ENCODE results near the gene ITGB4. TPM values are rescaled to one million over a fixed set of nuclear protein-coding genes. Genes with fewer than 3 reads are reported as not detected.

The ITGB4 gene
- polyA plus RNA-seq, 1 of the 3 experiments (the other 2 are of a cell fraction): 7.0 TPM

DNA sequence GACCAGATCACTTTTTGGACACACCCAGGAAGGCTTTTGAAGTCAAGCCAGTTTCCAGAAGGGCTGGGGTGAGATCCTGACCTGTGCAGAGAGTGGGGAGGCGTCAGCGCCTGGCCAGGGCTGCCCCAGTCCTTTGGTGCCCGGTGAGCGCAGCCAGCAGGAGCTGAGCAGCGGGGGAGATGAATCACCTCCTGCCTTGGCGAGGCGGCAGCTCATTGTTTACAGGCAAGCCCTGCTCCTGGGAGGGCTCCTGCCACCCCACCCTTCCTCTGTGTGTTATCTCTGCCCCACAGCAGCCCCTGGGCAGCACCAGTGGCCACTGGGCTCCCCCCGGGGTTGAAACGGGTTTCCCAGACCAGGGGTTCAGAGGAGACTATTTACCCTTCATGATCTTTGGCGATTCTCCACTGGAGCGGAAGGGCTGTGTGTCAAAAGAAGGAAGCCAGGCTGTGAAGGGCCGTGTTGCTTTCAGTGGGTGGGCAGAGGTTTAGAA lies 14.1 kb upstream of the ITGB4 start (continued):
- TF ChIP-seq TAF1 (IDR thresholded peaks at IDR 0.05; ENCODE audit: borderline replicate concordance, low read depth, low read length): no peak
- TF ChIP-seq, protein P1, sequence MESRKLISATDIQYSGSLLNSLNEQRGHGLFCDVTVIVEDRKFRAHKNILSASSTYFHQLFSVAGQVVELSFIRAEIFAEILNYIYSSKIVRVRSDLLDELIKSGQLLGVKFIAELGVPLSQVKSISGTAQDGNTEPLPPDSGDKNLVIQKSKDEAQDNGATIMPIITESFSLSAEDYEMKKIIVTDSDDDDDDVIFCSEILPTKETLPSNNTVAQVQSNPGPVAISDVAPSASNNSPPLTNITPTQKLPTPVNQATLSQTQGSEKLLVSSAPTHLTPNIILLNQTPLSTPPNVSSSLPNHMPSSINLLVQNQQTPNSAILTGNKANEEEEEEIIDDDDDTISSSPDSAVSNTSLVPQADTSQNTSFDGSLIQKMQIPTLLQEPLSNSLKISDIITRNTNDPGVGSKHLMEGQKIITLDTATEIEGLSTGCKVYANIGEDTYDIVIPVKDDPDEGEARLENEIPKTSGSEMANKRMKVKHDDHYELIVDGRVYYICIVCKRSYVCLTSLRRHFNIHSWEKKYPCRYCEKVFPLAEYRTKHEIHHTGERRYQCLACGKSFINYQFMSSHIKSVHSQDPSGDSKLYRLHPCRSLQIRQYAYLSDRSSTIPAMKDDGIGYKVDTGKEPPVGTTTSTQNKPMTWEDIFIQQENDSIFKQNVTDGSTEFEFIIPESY (IDR thresholded peaks at IDR 0.05; ENCODE audit: borderline replicate concordance, low read depth): no peak
- no peak; the same call in 1 of the 2 replicates for TF ChIP-seq SIN3A (IDR thresholded peaks at IDR 0.05; ENCODE audit: borderline replicate concordance, low read depth, low read length)
- TF ChIP-seq, protein P2, sequence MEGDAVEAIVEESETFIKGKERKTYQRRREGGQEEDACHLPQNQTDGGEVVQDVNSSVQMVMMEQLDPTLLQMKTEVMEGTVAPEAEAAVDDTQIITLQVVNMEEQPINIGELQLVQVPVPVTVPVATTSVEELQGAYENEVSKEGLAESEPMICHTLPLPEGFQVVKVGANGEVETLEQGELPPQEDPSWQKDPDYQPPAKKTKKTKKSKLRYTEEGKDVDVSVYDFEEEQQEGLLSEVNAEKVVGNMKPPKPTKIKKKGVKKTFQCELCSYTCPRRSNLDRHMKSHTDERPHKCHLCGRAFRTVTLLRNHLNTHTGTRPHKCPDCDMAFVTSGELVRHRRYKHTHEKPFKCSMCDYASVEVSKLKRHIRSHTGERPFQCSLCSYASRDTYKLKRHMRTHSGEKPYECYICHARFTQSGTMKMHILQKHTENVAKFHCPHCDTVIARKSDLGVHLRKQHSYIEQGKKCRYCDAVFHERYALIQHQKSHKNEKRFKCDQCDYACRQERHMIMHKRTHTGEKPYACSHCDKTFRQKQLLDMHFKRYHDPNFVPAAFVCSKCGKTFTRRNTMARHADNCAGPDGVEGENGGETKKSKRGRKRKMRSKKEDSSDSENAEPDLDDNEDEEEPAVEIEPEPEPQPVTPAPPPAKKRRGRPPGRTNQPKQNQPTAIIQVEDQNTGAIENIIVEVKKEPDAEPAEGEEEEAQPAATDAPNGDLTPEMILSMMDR (IDR thresholded peaks at IDR 0.05): no peak
- no peak for TF ChIP-seq YY1 (IDR thresholded peaks at IDR 0.05; ENCODE audit: low read depth)

DNA sequence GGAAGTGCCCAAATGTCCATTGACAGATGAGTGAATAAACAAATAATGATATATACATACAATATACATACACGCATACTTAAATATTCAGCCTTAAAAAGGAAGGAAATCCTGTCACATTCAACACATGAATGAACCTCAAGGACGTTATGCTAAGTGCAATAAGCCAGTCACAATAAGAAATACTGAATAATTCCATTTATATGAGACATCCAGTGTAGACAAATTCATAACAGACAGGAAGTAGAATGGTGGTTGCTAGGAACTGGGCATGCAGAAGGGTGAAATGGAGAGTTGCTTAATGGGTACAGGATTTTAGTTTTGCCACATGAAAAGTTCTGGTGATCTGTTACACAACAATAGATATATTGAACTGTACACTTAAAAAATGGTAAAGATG lies 8.8 kb upstream of the ITGB4 start:
- H3K36me3 ChIP-seq (replicated peaks in 1 of 2; ENCODE audit: control insufficient read depth in 1 of 2, insufficient read depth in 2 of 2, low read length in 1 of 2): peaks cover 0 to 14% of the 10 kb centered on the region in 2 experiments
- CTCF ChIA-PET: interaction anchor here (1.0 to 4.9 kb wide), 4 partner anchors 35 to 79 kb away, joined by 3 to 28 read pairs (median 6); partner anchors contain the start of gene SMIM5
- H3K4me2 ChIP-seq: no peak overlapping the region
- H3K4me1 ChIP-seq (ENCODE audit: control insufficient read depth in 1 of 2, insufficient read depth in 2 of 2, low read depth in 1 of 2, low read length in 1 of 2): peaks cover 0 to 5% of the 10 kb centered on the region in 2 experiments; a peak in 2 of 4 replicates
- POLR2A ChIA-PET: no interaction called here
- H4K20me1 ChIP-seq (ENCODE audit: insufficient read depth): no peaks in the 10 kb centered on the region
- H3K9me2 ChIP-seq: no peaks in the 10 kb centered on the region
- peaks cover 1% of the 10 kb centered on the region; the same call in 1 of the 2 replicates for H3K27me3 ChIP-seq (ENCODE audit: insufficient read depth)
- no peaks in the 10 kb centered on the region for H3K79me2 ChIP-seq (ENCODE audit: insufficient read depth)
- H2AFZ ChIP-seq (ENCODE audit: low read depth): 0 out of 2 replicates have a peak overlapping the region, but pooled peaks have one; percentile 40
- H3F3A ChIP-seq (replicated peaks; ENCODE audit: insufficient read depth): peaks cover 22% of the 10 kb centered on the region
- no peak for DNase-seq
- no peak overlapping the region for H3K27ac ChIP-seq (ENCODE audit: low read depth in 2 of 2, low read length in 1 of 2)
- no peak overlapping the region for H3K9ac ChIP-seq
- WGBS (ENCODE audit: low lambda C conversion rate): 55% methylated on average over 2 of the region's 2 CpGs
- H3K9me3 ChIP-seq: no peaks in the 10 kb centered on the region
- H3K4me3 ChIP-seq (ENCODE audit: low read depth in 2 of 2, low read length in 1 of 2): no peak overlapping the region
- no peak for TF ChIP-seq RAD21 (IDR thresholded peaks at IDR 0.05; ENCODE audit: low read length)
- no peak for TF ChIP-seq CHD2 (IDR thresholded peaks at IDR 0.05; ENCODE audit: low read length, partially characterized antibody)
- TF ChIP-seq, protein P2 (IDR thresholded peaks at IDR 0.05): no peak
- no peak for TF ChIP-seq ELF1 (IDR thresholded peaks at IDR 0.05)
- no peak for TF ChIP-seq FOSL2 (IDR thresholded peaks at IDR 0.05; ENCODE audit: borderline replicate concordance, low read depth)
- TF ChIP-seq, protein P1 (IDR thresholded peaks at IDR 0.05; ENCODE audit: borderline replicate concordance, low read depth): no peak
- TF ChIP-seq NRF1 (IDR thresholded peaks at IDR 0.05; ENCODE audit: low read depth, low read length): no peak
- no peak for TF ChIP-seq POLR2AphosphoS5 (IDR thresholded peaks at IDR 0.05; ENCODE audit: low read depth, low read length)
- no peak for TF ChIP-seq TAF1 (IDR thresholded peaks at IDR 0.05; ENCODE audit: borderline replicate concordance, low read depth, low read length)
- no peak for TF ChIP-seq GATA2 (CRISPR knock-in tag; IDR thresholded peaks at IDR 0.05)
- no peak for TF ChIP-seq TCF12 (IDR thresholded peaks at IDR 0.05)
- TF ChIP-seq, protein P3, sequence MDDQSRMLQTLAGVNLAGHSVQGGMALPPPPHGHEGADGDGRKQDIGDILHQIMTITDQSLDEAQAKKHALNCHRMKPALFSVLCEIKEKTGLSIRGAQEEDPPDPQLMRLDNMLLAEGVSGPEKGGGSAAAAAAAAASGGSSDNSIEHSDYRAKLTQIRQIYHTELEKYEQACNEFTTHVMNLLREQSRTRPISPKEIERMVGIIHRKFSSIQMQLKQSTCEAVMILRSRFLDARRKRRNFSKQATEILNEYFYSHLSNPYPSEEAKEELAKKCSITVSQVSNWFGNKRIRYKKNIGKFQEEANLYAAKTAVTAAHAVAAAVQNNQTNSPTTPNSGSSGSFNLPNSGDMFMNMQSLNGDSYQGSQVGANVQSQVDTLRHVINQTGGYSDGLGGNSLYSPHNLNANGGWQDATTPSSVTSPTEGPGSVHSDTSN (IDR thresholded peaks at IDR 0.05): no peak
- TF ChIP-seq, protein P4, sequence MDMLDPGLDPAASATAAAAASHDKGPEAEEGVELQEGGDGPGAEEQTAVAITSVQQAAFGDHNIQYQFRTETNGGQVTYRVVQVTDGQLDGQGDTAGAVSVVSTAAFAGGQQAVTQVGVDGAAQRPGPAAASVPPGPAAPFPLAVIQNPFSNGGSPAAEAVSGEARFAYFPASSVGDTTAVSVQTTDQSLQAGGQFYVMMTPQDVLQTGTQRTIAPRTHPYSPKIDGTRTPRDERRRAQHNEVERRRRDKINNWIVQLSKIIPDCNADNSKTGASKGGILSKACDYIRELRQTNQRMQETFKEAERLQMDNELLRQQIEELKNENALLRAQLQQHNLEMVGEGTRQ (IDR thresholded peaks at IDR 0.05; ENCODE audit: borderline replicate concordance, low read depth, low read length): no peak
- TF ChIP-seq JUND (IDR thresholded peaks at IDR 0.05): no peak

All from SK-N-SH (cell line).